Thoracic aorta (tissue), 2 donors: Measurements from ENCODE around the gene PALD1. TPM values are rescaled to one million over a fixed set of nuclear protein-coding genes. Genes with fewer than 3 reads are reported as not detected.
"Not testable (repeated sequence)": the region's sequence is repeated elsewhere in the genome, so short reads cannot be mapped to it uniquely, and the experiment has no call there.

Experiments
- ATAC-seq: fragments of 150-250 bp; one replicate; pipeline ENCODE4 v1.8.0; 2017; ENCODE audit warnings: low read depth; ENCODE audit not compliant: insufficient number of reproducible peaks, low FRiP score
- DNase-seq: peaks from one replicate; pipeline ENCODE4 v3.0.0-alpha.2; 2020; ENCODE audit warnings: low spot score
- H3K27ac ChIP-seq, 2 donors: fragments of 200-600 bp; sonication (generic); 1 replicate in 1 of 2; 2 replicates in 1 of 2; pipeline ENCODE4 v1.5.1; 2016; ENCODE audit warnings: mild to moderate bottlenecking in 2 of 2, moderate library complexity in 2 of 2
- H3K27me3 ChIP-seq: fragments of 200-600 bp; sonication (generic); replicated peaks from 2 replicates; pipeline ENCODE4 v1.6.0; 2016; ENCODE audit warnings: mild to moderate bottlenecking; ENCODE audit not compliant: insufficient read depth
- H3K36me3 ChIP-seq: fragments of 200-600 bp; sonication (generic); one replicate; pipeline ENCODE4 v1.5.1; 2016
- H3K4me1 ChIP-seq, 2 donors: fragments of 200-600 bp; sonication (generic); 1 replicate in 1 of 2; 2 replicates in 1 of 2; pipeline versions ENCODE4 v1.5.1 to v1.6.0; 2016; ENCODE audit warnings: low read depth in 2 of 2, mild to moderate bottlenecking in 1 of 2; ENCODE audit not compliant: control insufficient read depth in 1 of 2
- H3K4me3 ChIP-seq: fragments of 200-600 bp; sonication (generic); 2 replicates; pipeline ENCODE4 v1.5.1; 2016; ENCODE audit warnings: mild to moderate bottlenecking
- H3K9me3 ChIP-seq: fragments of 200-600 bp; sonication (generic); 2 replicates; pipeline ENCODE4 v1.5.1; 2016
- CTCF ChIP-seq: fragments of 200-600 bp; sonication (generic); IDR thresholded peaks from one replicate; pipeline ENCODE4 v1.5.1; 2019; ENCODE audit warnings: antibody characterized with exemption
- total RNA-seq, 2 donors: library from RNA; depleted of rRNA; stranded (reverse); fragments of >200 nt; gene quantifications; one replicate each; pipeline versions ENCODE4 v1.1.0 to v1.2.3, GENCODE V29; 2016

The PALD1 gene
- total RNA-seq, 2 donors from 2014 or later: 19.5 to 19.7 TPM

- no peak for ATAC-seq
- no peak for DNase-seq
- no peaks in the 10 kb centered on the region for H3K27me3 ChIP-seq
- H3K9me3 ChIP-seq: no peaks in the 10 kb centered on the region
- TF ChIP-seq CTCF: no peak
- H3K36me3 ChIP-seq: no peaks in the 10 kb centered on the region
- H3K4me3 ChIP-seq: peak overlapping the region; percentile 40
- no peak overlapping the region for H3K27ac ChIP-seq
- peaks cover 12 to 13% of the 10 kb centered on the region in 2 donors for H3K4me1 ChIP-seq
Observed at GRCh38 chr10:70575874-70576802, 97.6 kb downstream of the PALD1 start.

- Histone ChIP-seq H3K27me3 (no peaks in the 10 kb centered on the region), H3K27ac (no peak overlapping the region), H3K9me3 (no peaks in the 10 kb centered on the region), H3K4me1 (peaks cover 12 to 13% of the 10 kb centered on the region in 2 donors), H3K4me3 (no peak overlapping the region), H3K36me3 (no peaks in the 10 kb centered on the region)
- ATAC-seq (no peak), DNase-seq (no peak)
- no peak for TF ChIP-seq CTCF
Observed at GRCh38 chr10:70576803-70577517, 98.4 kb downstream of the PALD1 start.

GRCh38 chr10:70578371-70578947 is 99.9 kb downstream of the PALD1 start:
- no peak for TF ChIP-seq CTCF
- Histone ChIP-seq H3K4me1 (peaks cover 12 to 13% of the 10 kb centered on the region in 2 donors), H3K27ac (no peak overlapping the region), H3K27me3 (no peaks in the 10 kb centered on the region), H3K4me3 (no peak overlapping the region), H3K36me3 (no peaks in the 10 kb centered on the region), H3K9me3 (no peaks in the 10 kb centered on the region)
- ATAC-seq (no peak), DNase-seq (no peak)

- no peaks in the 10 kb centered on the region for H3K36me3 ChIP-seq
- H3K27ac ChIP-seq: no peak overlapping the region
- H3K9me3 ChIP-seq: no peaks in the 10 kb centered on the region
- H3K4me1 ChIP-seq: peaks cover 12 to 13% of the 10 kb centered on the region in 2 donors
- H3K27me3 ChIP-seq: no peaks in the 10 kb centered on the region
- DNase-seq (no peak), ATAC-seq (no peak)
- H3K4me3 ChIP-seq: no peak overlapping the region
- TF ChIP-seq CTCF: no peak
Observed at GRCh38 chr10:70579234-70580002, 100.9 kb downstream of the PALD1 start.

- H3K4me3 ChIP-seq, H3K9me3 ChIP-seq, H3K36me3 ChIP-seq, ATAC-seq, DNase-seq, H3K27me3 ChIP-seq, H3K27ac ChIP-seq, H3K4me1 ChIP-seq: not testable (repeated sequence)
Observed at GRCh38 chr10:70581176-70581575, 102.6 kb downstream of the PALD1 start.
